HUDEP-2 (cell line): ENCODE data around the gene LGALS12.

ENCODE experiments used
- DNase-seq, 76 experiments: peaks; one replicate each; lab custom pipeline; 2025; ENCODE audit not compliant: unreplicated experiment in 76 of 76; lab: John Stamatoyannopoulos, UW

The LGALS12 gene

GRCh38 chr11:63558459-63559157 lies 52.7 kb downstream of the LGALS12 start:
- DNase-seq = no peak

DNA sequence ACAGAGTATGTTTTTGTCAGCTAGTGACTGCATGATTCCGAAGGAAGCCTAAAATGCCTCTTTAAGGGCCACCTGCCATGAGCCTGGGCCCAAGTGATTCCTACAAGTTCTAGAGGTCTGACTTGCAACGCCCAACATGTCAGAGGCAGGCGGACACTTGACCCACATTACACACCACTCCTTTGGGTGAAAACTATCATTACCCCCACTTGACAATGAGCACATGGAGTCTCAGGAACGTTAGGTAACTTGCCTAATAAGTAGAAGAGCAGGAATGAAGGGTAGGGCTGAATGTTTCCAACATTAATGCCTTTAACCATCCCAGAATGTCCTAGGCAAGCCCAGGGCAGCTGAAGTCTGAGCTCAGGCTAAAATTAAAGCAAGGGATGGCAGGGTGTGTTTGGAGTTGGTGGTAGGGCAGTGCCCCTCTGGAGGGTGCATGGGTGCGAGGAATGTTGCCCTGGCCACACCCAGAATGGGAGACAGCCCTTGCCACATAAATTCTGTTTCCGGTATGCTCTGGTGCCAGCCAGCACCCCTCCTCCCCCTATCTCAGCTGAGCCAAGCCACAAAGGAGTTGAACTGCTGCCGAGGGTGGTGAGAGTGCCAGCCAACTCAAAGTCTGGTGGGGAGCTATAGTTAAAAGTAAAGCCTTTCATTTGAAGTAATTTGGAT lies 54.8 kb downstream of the LGALS12 start:
- DNase-seq = peak in 55 of 76 experiments; percentile 5 to 76 (median 41)

DNA sequence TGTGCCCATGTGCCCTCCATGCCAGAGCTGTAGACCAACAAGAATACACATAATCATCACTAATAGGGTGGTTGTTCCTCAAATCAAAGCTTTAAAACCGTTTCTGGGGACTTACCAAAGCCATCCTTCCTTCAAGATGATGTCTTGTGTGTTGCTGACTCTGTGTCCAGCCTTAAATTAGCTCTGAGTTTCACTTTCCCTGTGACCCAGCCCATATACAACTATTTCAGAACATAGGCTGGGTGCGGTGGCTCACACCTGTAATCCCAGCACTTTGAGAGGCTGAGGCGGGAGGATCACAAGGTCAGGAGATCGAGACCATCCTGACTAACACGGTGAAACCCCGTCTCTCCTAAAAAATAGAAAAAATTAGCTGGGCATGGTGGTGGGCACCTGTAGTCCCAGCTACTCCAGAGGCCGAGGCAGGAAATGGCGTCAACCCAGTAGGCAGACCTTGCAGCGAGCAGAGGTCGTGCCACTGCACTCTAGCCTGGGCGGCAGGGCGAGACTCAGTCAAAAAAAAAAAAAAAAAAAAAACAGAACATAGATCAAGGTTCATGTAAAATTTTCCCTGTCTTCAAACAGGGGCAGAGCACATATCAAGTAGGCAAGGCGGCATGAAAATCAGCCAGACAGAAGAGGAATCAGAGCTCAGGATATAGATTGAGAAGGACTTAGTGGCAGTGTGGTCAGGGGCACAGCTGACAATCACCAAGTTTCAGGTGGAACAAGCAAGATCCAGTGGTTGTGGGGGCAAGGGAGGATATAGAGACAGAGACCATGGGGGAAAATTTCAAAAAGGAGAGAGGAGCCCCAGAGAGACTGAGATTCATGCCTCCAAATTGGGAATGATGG lies 57.5 kb downstream of the LGALS12 start, which contains the start of gene PLAAT2:
Gene PLAAT2, minus strand, starts transcription at position 179 of the 855 bp plus-strand sequence. Its CDS starts 55 bp downstream, at position 124.
- no peak for DNase-seq

DNA sequence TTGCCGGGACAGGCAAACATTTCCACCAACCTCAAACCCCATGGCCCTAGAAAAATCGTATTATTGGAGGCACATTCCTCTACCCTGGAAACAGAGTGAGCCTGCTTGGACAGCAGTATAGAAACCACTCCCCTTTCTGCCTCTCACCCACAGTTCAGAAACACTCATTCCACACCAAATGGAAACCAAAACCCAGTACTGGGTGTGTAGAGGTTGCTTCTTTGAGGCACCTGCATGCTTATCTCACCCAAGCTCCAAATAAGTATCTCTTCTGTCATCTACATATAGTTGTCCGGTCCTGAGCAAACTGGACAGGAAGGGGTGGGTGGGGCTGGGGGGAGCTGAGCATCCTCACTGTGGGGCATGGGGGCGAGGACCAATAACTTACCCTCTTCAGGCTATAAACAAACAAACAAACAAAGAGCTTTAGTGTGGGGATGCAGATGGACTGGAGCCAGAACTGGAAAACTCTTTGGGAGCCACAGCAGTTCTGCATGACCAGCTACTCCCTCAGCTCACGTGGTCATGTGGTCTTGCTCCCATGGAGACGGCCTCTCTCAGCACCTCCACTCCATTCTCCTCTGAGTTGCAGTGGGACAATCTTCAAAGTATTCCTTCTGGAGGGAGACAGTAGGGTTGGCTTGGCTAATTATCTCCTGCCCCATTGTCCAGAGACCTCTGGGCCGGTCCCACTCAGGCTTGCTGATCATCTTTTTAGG lies 58.3 kb downstream of the LGALS12 start:
- no peak for DNase-seq

GRCh38 chr11:63564784-63565350 lies 59.0 kb downstream of the LGALS12 start:
- DNase-seq = peak in 1 of 76 experiments; percentile 6
